ENCODE measurements around the gene MOBP.

Gene MOBP

GRCh38 chr3:39491014-39491413, 23.5 kb downstream of the MOBP start:
- no peak for TF ChIP-seq MAX (IDR thresholded peaks at IDR 0.05; ENCODE audit: low read depth, low read length)
- TF ChIP-seq CTCF (IDR thresholded peaks at IDR 0.05; ENCODE audit: low read depth, low read length) = no peak
- no peak for TF ChIP-seq MYC (IDR thresholded peaks at IDR 0.05; ENCODE audit: low read depth, low read length)
- no peak for TF ChIP-seq POLR2A (IDR thresholded peaks at IDR 0.05; ENCODE audit: extremely low read depth, insufficient read length)
- no peak for DNase-seq (ENCODE audit: low read depth)

DNA sequence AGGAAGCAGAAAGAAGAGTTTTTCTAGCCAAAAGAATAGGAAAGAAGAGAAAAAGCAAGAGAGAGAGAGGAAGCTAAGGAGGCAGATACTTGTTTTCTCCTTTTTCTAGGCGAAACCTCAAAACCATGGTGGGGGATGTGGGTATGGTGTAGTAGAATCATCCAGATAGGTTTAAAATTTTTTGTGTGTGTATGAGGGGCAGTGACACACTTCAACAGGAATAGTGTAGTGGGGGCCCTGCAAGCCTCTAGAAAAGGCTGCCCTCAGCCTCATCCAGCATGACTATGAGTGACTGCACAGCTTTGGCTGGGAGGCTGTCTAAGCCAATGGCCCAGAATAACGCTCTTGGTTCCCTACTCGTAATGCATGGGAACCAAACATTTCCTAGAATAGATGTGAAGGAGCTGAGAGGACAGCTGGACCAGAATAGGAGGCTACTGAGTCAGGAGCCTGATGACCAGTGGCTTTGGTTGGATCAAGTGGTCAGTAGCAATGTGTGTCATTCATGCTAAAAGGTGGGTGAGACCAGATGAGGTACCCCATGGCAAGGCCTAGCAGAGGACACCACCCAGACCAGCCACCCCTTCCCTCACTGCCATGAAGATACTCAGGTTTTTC, 24.4 kb downstream of the MOBP start:
- no peak for DNase-seq (ENCODE audit: low read depth)
- no peak overlapping the region for H3K4me3 ChIP-seq (ENCODE audit: low read depth, low read length)
- TF ChIP-seq CTCF (IDR thresholded peaks at IDR 0.05; ENCODE audit: low read depth, low read length) (no peak), POLR2A (IDR thresholded peaks at IDR 0.05; ENCODE audit: extremely low read depth, insufficient read length) (no peak)

More at GRCh38 chr3:39491014-39491413, 23.5 kb downstream of the MOBP start:
- H3K4me3 ChIP-seq (ENCODE audit: low read depth, low read length) = no peak overlapping the region

GRCh38 chr3:39494781-39495180, 27.3 kb downstream of the MOBP start:
- H3K4me3 ChIP-seq (ENCODE audit: low read depth, low read length) = no peak overlapping the region
- no peak for DNase-seq (ENCODE audit: low read depth)
- TF ChIP-seq CTCF (IDR thresholded peaks at IDR 0.05; ENCODE audit: low read depth, low read length) = no peak

DNA sequence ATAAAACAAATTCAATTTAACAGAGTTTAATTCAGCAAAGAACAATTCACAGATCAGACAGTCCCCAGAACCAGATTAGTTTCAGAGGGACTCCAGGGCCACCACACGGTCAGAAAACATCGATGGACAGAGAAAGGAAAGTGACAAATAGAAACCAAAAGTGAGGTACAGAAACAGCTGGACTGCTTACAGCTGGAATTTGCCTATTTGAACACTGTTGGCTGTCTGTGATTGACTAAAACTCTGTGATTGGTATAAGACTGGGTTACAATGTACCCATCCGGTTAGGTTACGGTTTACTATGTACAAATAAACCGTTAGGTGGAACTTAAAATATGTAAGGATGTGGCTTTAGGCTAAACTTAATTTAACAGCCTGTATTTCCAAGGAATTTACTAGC, 30.3 kb downstream of the MOBP start:
- TF ChIP-seq POLR2A (IDR thresholded peaks at IDR 0.05; ENCODE audit: extremely low read depth, insufficient read length) (no peak), MAX (IDR thresholded peaks at IDR 0.05; ENCODE audit: low read depth, low read length) (no peak), CTCF (IDR thresholded peaks at IDR 0.05; ENCODE audit: low read depth, low read length) (no peak), MYC (IDR thresholded peaks at IDR 0.05; ENCODE audit: low read depth, low read length) (no peak)
- H3K4me3 ChIP-seq (ENCODE audit: low read depth, low read length) = no peak overlapping the region
- no peak for DNase-seq (ENCODE audit: low read depth)

- DNase-seq (ENCODE audit: low read depth) = no peak
- TF ChIP-seq MYC (IDR thresholded peaks at IDR 0.05; ENCODE audit: low read depth, low read length) (no peak), MAX (IDR thresholded peaks at IDR 0.05; ENCODE audit: low read depth, low read length) (no peak), POLR2A (IDR thresholded peaks at IDR 0.05; ENCODE audit: extremely low read depth, insufficient read length) (no peak), CTCF (IDR thresholded peaks at IDR 0.05; ENCODE audit: low read depth, low read length) (no peak)
- H3K4me3 ChIP-seq (ENCODE audit: low read depth, low read length) = no peak overlapping the region
Observed at GRCh38 chr3:39499651-39500273, 32.3 kb downstream of the MOBP start.

DNA sequence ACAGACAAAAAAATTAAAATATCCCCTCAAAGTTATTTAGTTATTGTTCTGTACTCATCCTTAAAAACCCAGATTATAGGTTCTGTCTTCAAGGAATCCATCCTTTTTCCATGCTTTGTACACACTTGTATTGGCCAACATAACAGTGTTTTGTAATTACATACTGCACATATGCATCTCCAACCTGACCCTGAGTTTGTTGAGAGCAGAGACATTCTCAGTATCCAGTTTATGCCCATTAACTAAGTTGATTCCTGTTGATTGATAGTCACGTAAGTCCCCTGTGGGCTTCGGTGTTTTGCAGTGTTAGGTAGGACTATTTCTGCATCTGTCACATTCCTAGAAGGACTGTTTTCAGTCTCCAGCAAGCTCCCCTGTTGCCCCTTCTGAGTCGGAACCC, 33.6 kb downstream of the MOBP start:
- no peak for TF ChIP-seq POLR2A (IDR thresholded peaks at IDR 0.05; ENCODE audit: extremely low read depth, insufficient read length)
- TF ChIP-seq MAX (IDR thresholded peaks at IDR 0.05; ENCODE audit: low read depth, low read length) = no peak
- TF ChIP-seq CTCF (IDR thresholded peaks at IDR 0.05; ENCODE audit: low read depth, low read length) = no peak
- TF ChIP-seq MYC (IDR thresholded peaks at IDR 0.05; ENCODE audit: low read depth, low read length) = no peak
- H3K4me3 ChIP-seq (ENCODE audit: low read depth, low read length) = no peak overlapping the region
- no peak for DNase-seq (ENCODE audit: low read depth)

Measured in NB4 (cell line).